Measurements from ENCODE around the gene SGSM1.
"Not testable (repeated sequence)": the region's sequence is repeated elsewhere in the genome, so short reads cannot be mapped to it uniquely, and the experiment has no call there.

SGSM1 gene

GRCh38 chr22:24809331-24809730, 3.3 kb downstream of the SGSM1 start:
- no peak for DNase-seq

DNA sequence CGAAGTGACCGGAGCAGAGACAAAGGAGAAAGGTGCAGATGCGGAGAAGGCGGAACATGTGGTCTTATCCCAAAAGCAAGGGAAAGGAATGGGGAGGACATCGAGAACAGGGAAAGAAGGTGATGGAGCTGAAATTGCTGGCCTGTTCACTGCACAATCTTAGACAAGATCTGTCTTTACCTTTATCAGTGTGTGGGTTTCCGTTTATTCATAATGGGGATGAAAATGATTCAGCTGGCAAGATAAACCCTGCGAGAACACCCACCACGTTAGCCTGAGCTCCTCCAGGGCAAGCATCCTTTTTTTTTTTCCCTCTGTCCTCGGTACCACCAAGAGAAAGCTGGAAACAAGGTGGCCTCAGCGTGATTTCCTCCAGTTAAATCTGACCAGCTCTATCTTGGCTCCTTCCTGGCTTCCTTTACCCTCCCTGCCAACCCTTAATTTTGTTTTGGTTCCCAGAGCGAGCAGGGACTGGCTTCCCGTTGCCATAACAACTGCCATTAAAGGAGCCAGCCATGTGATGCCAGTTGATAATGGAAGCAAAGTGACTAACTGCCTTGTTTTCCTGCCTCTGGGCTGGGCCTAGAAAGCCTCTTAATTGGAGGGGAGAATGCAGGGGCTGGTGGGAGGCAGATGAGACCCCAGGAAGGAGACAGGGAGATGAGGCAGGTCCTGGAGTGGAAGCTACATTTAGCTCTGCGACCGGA, 4.2 kb downstream of the SGSM1 start:
- no peak for DNase-seq

GRCh38 chr22:24812950-24813775, 7.2 kb downstream of the SGSM1 start:
- DNase-seq: no peak

DNA sequence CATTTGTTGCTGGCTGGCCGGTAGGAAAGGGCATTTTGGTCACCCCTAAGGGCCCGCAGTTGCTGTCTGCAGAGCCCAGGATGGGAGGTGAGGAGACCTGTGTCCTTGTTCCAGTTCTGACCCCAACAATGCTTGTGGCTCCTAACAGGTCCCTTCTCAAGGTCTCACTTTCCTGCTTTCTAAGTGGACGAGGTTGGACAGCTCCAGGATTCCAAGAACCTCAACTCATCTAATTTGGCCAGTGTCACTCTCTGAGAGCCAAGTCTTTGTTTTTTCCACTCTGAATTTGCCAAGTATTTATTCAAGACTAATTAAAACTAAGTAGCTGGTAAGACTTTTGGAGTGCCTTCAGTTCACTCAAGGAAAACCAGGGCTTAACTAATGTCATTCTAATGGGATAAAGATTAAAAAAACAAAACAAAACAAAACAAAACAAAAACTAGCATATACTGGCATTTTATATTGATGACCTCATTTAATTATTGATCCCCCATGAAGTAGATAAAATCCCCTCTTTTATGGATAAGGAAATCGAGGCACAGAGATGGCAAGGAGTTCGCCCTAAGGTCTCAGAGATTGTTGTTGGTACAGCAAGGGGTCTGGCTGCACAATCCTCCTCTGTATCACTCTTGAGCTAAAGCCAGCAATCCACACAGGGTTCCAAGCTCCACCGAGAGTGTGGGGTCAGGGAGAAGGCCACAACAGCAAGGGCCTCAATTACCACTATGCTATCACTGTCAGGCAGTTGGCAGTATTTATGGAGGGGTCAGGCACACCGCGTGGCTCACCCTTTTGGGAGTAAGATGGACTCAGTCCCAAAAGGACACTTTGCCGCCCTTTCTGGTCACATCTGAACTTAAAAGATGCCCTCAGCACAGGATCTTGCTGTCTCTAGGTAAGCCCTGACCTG, 8.1 kb downstream of the SGSM1 start:
- no peak for DNase-seq

DNA sequence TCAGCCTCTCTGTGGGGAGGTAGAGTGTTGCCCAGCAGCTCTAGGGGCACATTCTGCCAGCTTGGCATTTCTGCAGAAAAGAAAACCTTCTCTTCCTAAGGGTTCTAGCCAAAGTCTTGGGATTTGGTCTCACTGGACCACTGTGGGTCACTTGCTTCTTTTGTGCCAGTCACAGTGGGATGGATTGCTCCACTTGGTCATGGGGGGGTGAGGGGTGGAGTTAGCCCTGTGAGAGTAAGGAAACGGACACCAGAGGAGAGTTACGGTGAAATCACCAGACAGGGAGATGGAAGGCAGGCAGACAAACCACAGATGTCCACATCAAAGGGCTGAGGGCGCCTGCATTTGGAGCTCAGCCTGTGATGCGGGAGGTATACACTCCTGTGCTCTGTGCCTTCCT, 10.8 kb downstream of the SGSM1 start:
- no peak for DNase-seq

- DNase-seq: no peak
Measured at GRCh38 chr22:24819487-24819886, 13.5 kb downstream of the SGSM1 start.

GRCh38 chr22:24819911-24820461, 14.0 kb downstream of the SGSM1 start:
- no peak for DNase-seq

- no peak for DNase-seq
Measured at GRCh38 chr22:24822471-24822870, 16.5 kb downstream of the SGSM1 start.

GRCh38 chr22:24823787-24824186, 17.8 kb downstream of the SGSM1 start:
- no peak for DNase-seq

DNA sequence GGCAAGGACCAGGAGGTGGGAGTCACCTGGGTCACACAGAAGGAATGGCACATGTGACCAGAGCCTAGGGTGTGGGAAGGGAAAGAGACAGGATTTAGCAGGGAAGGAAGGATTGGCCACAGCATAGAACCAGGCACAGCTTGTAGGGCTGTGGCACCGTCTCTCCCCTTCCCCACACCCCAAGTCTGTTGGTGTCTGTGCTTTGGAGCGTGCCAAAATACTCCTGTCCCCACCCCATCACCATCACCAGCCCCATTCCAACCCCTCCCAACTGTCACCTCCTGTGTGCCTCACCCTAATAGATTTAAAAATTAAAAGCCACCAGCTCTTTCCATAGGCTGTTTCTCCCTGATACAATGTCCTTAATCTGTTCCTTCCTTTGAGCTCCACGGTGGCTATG, 18.2 kb downstream of the SGSM1 start:
- DNase-seq: no peak

GRCh38 chr22:24824915-24825314, 18.9 kb downstream of the SGSM1 start:
- DNase-seq: no peak

DNA sequence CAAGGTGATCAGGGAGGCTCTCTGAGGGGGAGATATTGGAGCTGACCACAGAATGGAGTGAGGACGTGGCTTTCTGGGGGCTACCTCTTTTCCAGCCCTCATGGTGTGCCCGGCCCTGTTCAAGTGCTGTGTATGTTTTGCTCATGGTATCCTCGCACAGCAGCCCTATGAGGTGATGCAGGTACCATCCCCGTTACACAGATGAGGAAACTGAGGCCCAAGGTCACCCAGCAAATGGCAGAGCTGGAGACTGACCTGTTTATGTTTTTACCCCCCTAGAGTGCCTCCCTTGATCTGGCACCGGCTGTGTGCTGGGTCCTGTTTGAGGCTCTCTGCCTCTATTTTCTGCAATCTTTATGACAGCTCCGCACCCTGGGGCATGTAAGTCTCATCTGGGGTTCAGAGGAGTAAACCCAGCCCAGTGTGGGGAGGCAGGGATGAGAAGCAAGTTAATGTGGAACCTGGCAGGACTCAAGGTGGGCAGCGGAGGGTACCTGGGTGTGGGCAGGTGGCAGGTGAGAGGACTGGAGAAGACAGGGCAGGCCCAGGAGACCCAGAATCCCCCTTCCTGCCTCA, 20.8 kb downstream of the SGSM1 start:
- DNase-seq: no peak

GRCh38 chr22:24827296-24827695, 21.3 kb downstream of the SGSM1 start:
- no peak for DNase-seq

- DNase-seq: no peak
Measured at GRCh38 chr22:24830205-24830979, 24.4 kb downstream of the SGSM1 start.

DNA sequence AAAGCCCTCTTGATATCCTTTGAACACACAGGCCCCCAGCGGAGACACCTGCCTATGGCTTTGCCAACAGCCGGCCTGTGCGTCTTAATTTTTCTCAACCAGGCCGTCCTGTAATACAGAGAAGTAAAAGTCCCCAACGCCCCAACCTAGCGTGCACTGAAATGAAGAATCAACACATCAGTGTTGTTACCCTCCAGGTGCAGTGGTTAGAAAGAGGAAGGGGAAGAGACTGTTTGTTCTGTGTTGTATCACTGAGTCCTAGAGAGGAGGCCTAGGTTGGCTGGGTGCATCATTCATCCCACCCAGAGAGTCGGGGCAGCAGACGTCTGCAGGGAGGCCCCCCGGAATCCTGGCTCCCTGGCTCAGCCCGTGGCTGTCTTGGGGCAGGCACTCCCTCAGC, 25.7 kb downstream of the SGSM1 start:
- no peak for DNase-seq

DNA sequence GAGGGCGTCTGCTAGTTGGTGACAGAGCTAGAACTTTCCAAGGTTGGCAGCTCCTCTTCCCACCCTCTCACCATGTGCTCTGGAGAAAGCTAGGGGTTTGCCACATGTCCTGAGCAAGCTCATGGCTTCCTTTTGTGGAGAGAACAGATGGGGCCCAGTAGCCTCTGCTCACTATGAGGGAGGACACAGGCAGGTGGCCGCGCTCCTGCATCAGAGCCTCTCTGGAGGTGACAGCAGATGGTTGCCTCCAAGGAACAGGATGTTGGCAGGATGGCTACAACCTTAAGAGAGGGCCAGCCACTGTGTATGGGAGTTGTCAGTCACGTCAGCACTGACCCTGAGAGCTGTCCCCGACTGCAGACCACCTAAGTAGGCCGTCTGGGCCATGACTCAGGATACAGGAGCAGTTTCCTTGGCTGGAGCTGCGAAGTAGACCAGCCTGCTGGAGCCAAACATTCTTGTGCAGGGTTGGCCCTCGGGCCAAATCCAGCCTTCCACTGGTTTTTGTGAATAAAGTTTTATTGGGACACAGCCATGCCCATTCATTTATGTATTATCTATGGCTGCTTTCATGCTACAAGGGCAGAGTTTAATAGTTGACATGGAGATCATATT, 28.0 kb downstream of the SGSM1 start:
- DNase-seq: no peak

GRCh38 chr22:24834845-24835570, 29.0 kb downstream of the SGSM1 start:
- no peak for DNase-seq

- no peak for DNase-seq
Measured at GRCh38 chr22:24836282-24836681, 30.3 kb downstream of the SGSM1 start.

- DNase-seq: not testable (repeated sequence)
Measured at GRCh38 chr22:24837517-24837916, 31.5 kb downstream of the SGSM1 start.

- DNase-seq: no peak
Measured at GRCh38 chr22:24841261-24841660, 35.2 kb downstream of the SGSM1 start.

GRCh38 chr22:24843048-24843447, 37.0 kb downstream of the SGSM1 start:
- DNase-seq: no peak
